Nephron (organoid): ENCODE measurements around the gene SLC34A1.

Experiments
- H3K27ac Mint-ChIP-seq, 3 experiments: 2 replicates each; pipeline ENCODE4 v1.8.0; 2020; ENCODE audit warnings: mixed read lengths in 3 of 3, mild to moderate bottlenecking in 2 of 3, moderate library complexity in 1 of 3
- H3K27me3 Mint-ChIP-seq: 2 replicates; pipeline ENCODE4 v1.8.0; 2021; ENCODE audit warnings: low read depth, mild to moderate bottlenecking, moderate library complexity, mixed read lengths
- H3K36me3 Mint-ChIP-seq: 2 replicates; pipeline ENCODE4 v1.8.0; 2020; ENCODE audit warnings: low read depth, mixed read lengths
- H3K4me1 Mint-ChIP-seq: 2 replicates; pipeline ENCODE4 v1.8.0; 2020; ENCODE audit warnings: mixed read lengths
- H3K4me3 Mint-ChIP-seq, 3 experiments: 2 replicates each; pipeline ENCODE4 v1.8.0; 2020; ENCODE audit warnings: mild to moderate bottlenecking in 3 of 3, mixed read lengths in 3 of 3, moderate library complexity in 2 of 3
- H3K9me3 Mint-ChIP-seq: 2 replicates; pipeline ENCODE4 v1.8.0; 2020; ENCODE audit warnings: mixed read lengths
- TF ChIP-seq, protein P1 (sequence below), 3 experiments: fragments of 200-600 bp; sonication (generic); IDR thresholded peaks; one replicate each; pipeline ENCODE4 v1.5.0; 2021; ENCODE audit warnings: antibody characterized with exemption in 3 of 3; ENCODE audit not compliant: unreplicated experiment in 3 of 3

SLC34A1 gene

DNA sequence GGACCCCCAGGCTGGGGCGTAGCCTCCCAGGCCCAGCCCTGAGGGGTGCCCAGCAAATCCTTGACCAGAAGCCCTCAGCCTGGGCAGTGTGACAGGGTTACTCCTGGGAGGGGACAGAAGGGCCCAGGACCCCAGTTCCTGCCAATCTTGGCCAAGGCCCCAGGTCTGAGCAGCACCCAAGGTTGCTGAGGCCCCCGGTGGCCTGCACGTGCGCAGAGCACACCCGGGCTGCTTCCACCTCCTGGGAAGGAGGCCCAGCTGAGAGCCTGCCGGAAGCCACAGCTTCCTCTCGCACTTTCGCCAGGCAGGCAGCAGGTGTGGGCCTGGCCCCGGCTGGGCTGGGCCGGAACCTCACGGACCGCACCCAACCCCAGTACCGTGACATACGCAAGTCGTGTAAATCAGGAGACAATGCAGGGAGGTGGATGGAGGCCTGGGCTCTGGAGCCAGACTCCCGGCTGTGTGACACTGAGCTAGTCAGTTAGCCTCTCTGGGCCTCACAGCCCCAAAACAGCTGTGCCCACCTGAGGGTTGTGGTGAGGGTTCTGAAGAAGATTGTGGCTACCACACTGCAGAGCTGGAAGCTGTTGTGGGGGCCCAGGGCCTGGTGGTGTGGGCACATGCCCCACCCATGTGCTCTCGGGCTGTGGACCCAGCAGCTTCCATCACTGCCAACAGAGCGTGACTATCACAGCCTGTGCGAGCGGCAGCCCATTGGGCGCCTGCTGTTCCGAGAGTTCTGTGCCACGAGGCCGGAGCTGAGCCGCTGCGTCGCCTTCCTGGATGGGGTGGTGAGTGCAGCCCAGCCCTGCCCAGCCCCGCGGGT lies 47.3 kb downstream of the SLC34A1 start:
- H3K36me3 Mint-ChIP-seq: peaks cover 15% of the 10 kb centered on the region
- H3K27me3 Mint-ChIP-seq: no peaks in the 10 kb centered on the region
- no peak overlapping the region for H3K27ac Mint-ChIP-seq
- peaks cover 15% of the 10 kb centered on the region for H3K4me1 Mint-ChIP-seq
- H3K9me3 Mint-ChIP-seq: no peaks in the 10 kb centered on the region
- TF ChIP-seq, protein P1, sequence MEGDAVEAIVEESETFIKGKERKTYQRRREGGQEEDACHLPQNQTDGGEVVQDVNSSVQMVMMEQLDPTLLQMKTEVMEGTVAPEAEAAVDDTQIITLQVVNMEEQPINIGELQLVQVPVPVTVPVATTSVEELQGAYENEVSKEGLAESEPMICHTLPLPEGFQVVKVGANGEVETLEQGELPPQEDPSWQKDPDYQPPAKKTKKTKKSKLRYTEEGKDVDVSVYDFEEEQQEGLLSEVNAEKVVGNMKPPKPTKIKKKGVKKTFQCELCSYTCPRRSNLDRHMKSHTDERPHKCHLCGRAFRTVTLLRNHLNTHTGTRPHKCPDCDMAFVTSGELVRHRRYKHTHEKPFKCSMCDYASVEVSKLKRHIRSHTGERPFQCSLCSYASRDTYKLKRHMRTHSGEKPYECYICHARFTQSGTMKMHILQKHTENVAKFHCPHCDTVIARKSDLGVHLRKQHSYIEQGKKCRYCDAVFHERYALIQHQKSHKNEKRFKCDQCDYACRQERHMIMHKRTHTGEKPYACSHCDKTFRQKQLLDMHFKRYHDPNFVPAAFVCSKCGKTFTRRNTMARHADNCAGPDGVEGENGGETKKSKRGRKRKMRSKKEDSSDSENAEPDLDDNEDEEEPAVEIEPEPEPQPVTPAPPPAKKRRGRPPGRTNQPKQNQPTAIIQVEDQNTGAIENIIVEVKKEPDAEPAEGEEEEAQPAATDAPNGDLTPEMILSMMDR (IDR thresholded peaks at IDR 0.05; ENCODE audit: unreplicated experiment in 3 of 3): no peak
- no peak overlapping the region for H3K4me3 Mint-ChIP-seq

DNA sequence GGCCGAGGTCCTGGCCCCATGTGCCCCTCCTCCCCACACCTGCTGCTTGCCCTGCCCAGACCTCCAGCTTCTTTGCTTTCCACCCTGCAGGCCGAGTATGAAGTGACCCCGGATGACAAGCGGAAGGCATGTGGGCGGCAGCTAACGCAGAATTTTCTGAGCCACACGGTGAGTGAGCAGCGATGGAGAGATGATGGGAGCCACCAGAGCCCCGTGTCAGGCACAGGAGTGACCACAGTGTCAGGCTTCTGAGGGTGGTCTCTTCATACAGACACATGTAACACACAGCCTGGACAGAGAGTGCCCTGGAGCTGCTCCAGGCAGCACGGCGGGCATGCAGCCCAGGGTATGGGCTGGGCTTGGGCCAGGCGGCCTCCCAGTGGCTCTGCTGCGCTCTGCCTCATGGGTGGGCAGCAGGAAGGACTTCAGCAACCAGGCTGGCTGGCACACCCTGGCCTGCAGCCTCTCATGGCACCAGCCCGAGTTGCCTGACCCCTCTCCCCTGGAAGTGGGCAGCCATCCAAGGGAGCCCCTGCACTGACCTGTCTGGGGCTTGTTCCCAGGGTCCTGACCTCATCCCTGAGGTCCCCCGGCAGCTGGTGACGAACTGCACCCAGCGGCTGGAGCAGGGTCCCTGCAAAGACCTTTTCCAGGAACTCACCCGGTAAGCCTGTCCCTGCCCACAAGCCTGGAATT lies 48.1 kb downstream of the SLC34A1 start:
- H3K9me3 Mint-ChIP-seq: no peaks in the 10 kb centered on the region

DNA sequence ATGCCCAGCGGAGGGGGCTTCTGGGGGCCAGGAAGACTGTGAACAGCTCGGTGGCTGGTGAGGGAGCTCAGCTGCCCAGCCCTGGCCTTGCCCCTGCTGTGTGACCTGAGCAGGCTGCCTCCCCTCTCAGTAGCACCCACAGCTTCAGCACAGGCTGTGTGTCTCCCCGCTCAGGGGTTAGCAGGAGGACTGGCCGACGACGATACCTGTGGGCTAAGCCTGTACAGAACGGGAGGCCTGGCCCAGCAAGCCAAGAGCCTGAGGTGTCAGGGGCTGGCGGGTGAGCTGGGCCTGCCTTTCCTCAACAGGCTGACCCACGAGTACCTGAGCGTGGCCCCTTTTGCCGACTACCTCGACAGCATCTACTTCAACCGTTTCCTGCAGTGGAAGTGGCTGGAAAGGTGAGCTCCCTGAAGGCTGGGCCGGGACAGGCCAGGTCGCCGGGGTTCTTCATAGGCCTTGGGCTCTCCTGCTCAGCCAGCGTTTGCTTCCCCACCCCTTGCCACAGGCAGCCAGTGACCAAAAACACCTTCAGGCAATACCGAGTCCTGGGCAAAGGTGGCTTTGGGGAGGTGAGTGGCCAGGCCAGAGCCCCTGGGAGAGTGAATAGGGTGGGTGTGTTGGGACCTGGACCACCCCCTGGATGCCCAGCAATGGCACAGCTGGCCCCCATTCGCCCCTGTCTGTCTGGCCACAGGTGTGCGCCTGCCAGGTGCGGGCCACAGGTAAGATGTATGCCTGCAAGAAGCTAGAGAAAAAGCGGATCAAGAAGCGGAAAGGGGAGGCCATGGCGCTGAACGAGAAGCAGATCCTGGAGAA lies 48.8 kb downstream of the SLC34A1 start:
- H3K27ac Mint-ChIP-seq: no peak overlapping the region
- TF ChIP-seq, protein P1 (IDR thresholded peaks at IDR 0.05; ENCODE audit: unreplicated experiment in 3 of 3): no peak
- H3K4me1 Mint-ChIP-seq: peaks cover 8% of the 10 kb centered on the region
- no peak overlapping the region for H3K4me3 Mint-ChIP-seq
- no peaks in the 10 kb centered on the region for H3K9me3 Mint-ChIP-seq
- H3K27me3 Mint-ChIP-seq: no peaks in the 10 kb centered on the region
- peaks cover 30% of the 10 kb centered on the region for H3K36me3 Mint-ChIP-seq

More for the DNA sequence above, 48.1 kb downstream of the SLC34A1 start:
- Mint-ChIP-seq H3K27me3 (no peaks in the 10 kb centered on the region), H3K4me1 (peaks cover 14% of the 10 kb centered on the region), H3K27ac (no peak overlapping the region), H3K4me3 (no peak overlapping the region), H3K36me3 (peaks cover 23% of the 10 kb centered on the region)
- TF ChIP-seq, protein P1 (IDR thresholded peaks at IDR 0.05; ENCODE audit: unreplicated experiment in 3 of 3): no peak

DNA sequence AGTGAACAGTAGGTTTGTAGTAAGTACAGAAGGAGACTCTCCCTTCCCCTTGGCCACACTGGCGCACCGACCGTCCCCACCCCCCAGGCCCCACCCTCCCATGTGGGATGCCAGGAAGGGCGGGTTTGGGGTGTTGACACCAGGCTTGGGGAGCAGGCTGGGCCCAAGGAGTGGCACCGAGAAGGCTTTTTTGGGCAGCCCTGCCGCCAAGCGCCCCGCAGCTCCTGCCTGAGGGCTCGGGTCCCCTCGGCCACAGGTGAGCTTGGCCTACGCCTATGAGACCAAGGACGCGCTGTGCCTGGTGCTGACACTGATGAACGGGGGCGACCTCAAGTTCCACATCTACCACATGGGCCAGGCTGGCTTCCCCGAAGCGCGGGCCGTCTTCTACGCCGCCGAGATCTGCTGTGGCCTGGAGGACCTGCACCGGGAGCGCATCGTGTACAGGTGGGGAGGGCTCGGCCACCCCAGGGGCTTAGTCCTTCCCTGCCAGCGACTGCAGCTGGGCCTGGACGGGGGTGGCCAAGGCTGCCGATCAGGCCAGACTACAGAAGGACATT lies 49.5 kb downstream of the SLC34A1 start:
- Mint-ChIP-seq H3K27me3 (no peaks in the 10 kb centered on the region), H3K27ac (no peak overlapping the region), H3K4me1 (peaks cover 7% of the 10 kb centered on the region), H3K36me3 (peaks cover 35% of the 10 kb centered on the region), H3K9me3 (no peaks in the 10 kb centered on the region), H3K4me3 (no peak overlapping the region)
- TF ChIP-seq, protein P1 (IDR thresholded peaks at IDR 0.05; ENCODE audit: unreplicated experiment in 3 of 3): no peak

DNA sequence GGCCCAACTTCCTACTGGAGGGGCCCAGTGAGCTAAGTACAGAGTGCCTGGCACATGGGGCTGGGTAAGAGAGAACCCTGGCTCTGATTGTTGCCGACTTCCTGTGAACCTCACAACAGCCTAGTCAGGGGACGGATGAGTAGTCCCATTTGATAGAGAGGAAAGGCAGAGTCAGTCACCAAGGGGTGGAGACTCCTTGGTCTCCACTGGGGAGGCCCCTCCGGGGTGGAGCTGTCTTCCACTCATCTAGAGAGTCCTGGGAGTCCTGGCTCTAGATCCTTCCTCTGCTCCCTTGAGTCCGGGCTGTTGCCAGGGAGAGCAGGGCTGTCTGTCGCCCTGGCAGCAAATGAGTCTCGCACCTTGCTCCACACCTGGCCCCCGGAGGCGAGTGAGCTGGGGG lies 50.2 kb downstream of the SLC34A1 start:
- Mint-ChIP-seq H3K4me3 (no peak overlapping the region), H3K27me3 (no peaks in the 10 kb centered on the region), H3K36me3 (peaks cover 40% of the 10 kb centered on the region), H3K27ac (no peak overlapping the region), H3K9me3 (no peaks in the 10 kb centered on the region), H3K4me1 (peaks cover under 1% of the 10 kb centered on the region)
- TF ChIP-seq, protein P1 (IDR thresholded peaks at IDR 0.05; ENCODE audit: unreplicated experiment in 3 of 3): no peak
